K562 (cell line): Measurements from ENCODE around the gene SGMS1. TPM values are rescaled to one million over a fixed set of nuclear protein-coding genes. Genes with fewer than 3 reads are reported as not detected.

Experiments used
- CBX5 ChIP-seq: IDR thresholded peaks from 2 replicates; pipeline ENCODE4 v1.6.1; 2014; ENCODE audit warnings: low read depth, borderline replicate concordance
- CTBP1 ChIP-seq: fragments of 450-650 bp; IDR thresholded peaks from 2 replicates; pipeline ENCODE4 v1.6.1; 2016; ENCODE audit warnings: borderline replicate concordance
- E2F4 ChIP-seq: sonication (generic); formaldehyde crosslinking; IDR thresholded peaks from 2 replicates; pipeline ENCODE4 v1.8.0; 2022; ENCODE audit warnings: mild to moderate bottlenecking, low read depth, missing genetic modification reagents
- ETV6 ChIP-seq, 3 experiments: fragments of 150-350 bp in 1 of 3; sonication (generic) in 1 of 3; formaldehyde crosslinking in 1 of 3; IDR thresholded peaks; 2 replicates each; pipeline versions ENCODE4 v1.6.1 to v1.8.0; 2014 to 2022; ENCODE audit warnings: borderline replicate concordance in 2 of 3, low read depth in 2 of 3, antibody characterized with exemption in 1 of 3, low read length in 1 of 3, mild to moderate bottlenecking in 1 of 3, missing genetic modification reagents in 1 of 3
- FOXP1 ChIP-seq: sonication (generic); formaldehyde crosslinking; IDR thresholded peaks from 2 replicates; pipeline ENCODE4 v1.8.0; 2022; ENCODE audit warnings: mild to moderate bottlenecking, missing genetic modification reagents
- HLTF ChIP-seq: fragments of 450-650 bp; IDR thresholded peaks from 2 replicates; pipeline ENCODE4 v1.6.1; 2016
- HMG20B ChIP-seq: fragments of 250-450 bp; sonication (Bioruptor Pico); IDR thresholded peaks from 2 replicates; pipeline ENCODE4 v1.5.0; 2021; ENCODE audit warnings: mild to moderate bottlenecking
- HOMEZ ChIP-seq: fragments of 250-450 bp; sonication (Bioruptor Pico); IDR thresholded peaks from 2 replicates; pipeline ENCODE4 v1.4.0; 2020; ENCODE audit warnings: mild to moderate bottlenecking, moderate library complexity
- MITF ChIP-seq: IDR thresholded peaks from 2 replicates; pipeline ENCODE4 v1.6.1; 2014; ENCODE audit warnings: antibody characterized with exemption
- PHB ChIP-seq: fragments of 250-450 bp; sonication (Bioruptor Pico); IDR thresholded peaks from 2 replicates; pipeline ENCODE4 v1.5.0; 2021
- RFX1 ChIP-seq: fragments of 450-650 bp; IDR thresholded peaks from 2 replicates; pipeline ENCODE4 v1.6.1; 2016; ENCODE audit warnings: mild to moderate bottlenecking, moderate library complexity
- STAT6 ChIP-seq: sonication (generic); formaldehyde crosslinking; IDR thresholded peaks from 2 replicates; pipeline ENCODE4 v1.8.1; 2023; ENCODE audit warnings: mild to moderate bottlenecking, missing genetic modification reagents
- THRAP3 ChIP-seq: fragments of 450-650 bp; IDR thresholded peaks from 2 replicates; pipeline ENCODE4 v1.6.1; 2016; ENCODE audit warnings: mild to moderate bottlenecking, inconsistent platforms, borderline replicate concordance
- USF1 ChIP-seq: sonication (generic); formaldehyde crosslinking; IDR thresholded peaks from 2 replicates; pipeline ENCODE4 v1.9.0; 2022; ENCODE audit warnings: mild to moderate bottlenecking, missing genetic modification reagents
- USF2 ChIP-seq: sonication (generic); formaldehyde crosslinking; IDR thresholded peaks from 2 replicates; pipeline ENCODE4 v1.5.0; 2020; ENCODE audit warnings: missing genetic modification reagents
- ZNF124 ChIP-seq: sonication (generic); formaldehyde crosslinking; IDR thresholded peaks from 2 replicates; pipeline ENCODE4 v1.8.1; 2022; ENCODE audit warnings: missing genetic modification reagents
- ZNF280A ChIP-seq: fragments of 450-650 bp; IDR thresholded peaks from 2 replicates; pipeline ENCODE4 v1.6.1; 2018; ENCODE audit warnings: mild to moderate bottlenecking, low read depth; ENCODE audit not compliant: partially characterized antibody
- polyA plus RNA-seq, 8 experiments: library from polyadenylated mRNA; depleted of rRNA in 4 of 8; stranded (reverse) in 5 of 8; unstranded in 3 of 8; fragments of >200 nt; fragmentation: Nextera tagmentation in 2 of 8; fragmentation: Illumina TruSeq in 1 of 8; extraction: Ambion mirVana in 2 of 8; extraction: Trizol in 1 of 8; gene quantifications; 2 replicates each; pipeline versions ENCODE4 v1.2.1 to v1.2.3, GENCODE V29; 2011 to 2014; ENCODE audit warnings: inconsistent platforms in 1 of 8, missing spikeins in 1 of 8
- total RNA-seq, 7 experiments: library from RNA; depleted of rRNA in 6 of 7; stranded (reverse); fragments of >200 nt in 6 of 7; fragmentation: Illumina TruSeq in 2 of 7; extraction: Trizol in 2 of 7; gene quantifications; 2 replicates each; pipeline versions ENCODE4 v1.2.1 to v1.2.3, GENCODE V29; 2011 to 2021; ENCODE audit warnings: low replicate concordance in 1 of 7

The SGMS1 gene
- total and polyA plus RNA-seq, 9 of the 15 experiments (the other 6 are each of a cell fraction or from before 2014, with no cell fraction given) = 22.6 to 232 (median 82.2) TPM

GRCh38 chr10:50550291-50550839, 73.4 kb downstream of the SGMS1 start (continued):
- no peak for TF ChIP-seq HOMEZ (CRISPR knock-in tag)
- no peak for TF ChIP-seq STAT6 (CRISPR knock-in tag)
- no peak for TF ChIP-seq ZNF124 (CRISPR knock-in tag)
- no peak for TF ChIP-seq RFX1
- peak; percentile 59; the same call in 1 of the 2 replicates for TF ChIP-seq CBX5
- peak; percentile 88; the same call in 1 of the 2 replicates for TF ChIP-seq THRAP3
- TF ChIP-seq ETV6 (IDR thresholded peaks at IDR 0.05; ENCODE audit: borderline replicate concordance in 1 of 2, low read depth in 2 of 2, low read length in 1 of 2) = peak; percentile 35 to 87; a peak in 3 of 4 replicates
- TF ChIP-seq ETV6 (CRISPR knock-in tag; IDR thresholded peaks at IDR 0.05; ENCODE audit: borderline replicate concordance) = no peak
- peak; percentile 97 for TF ChIP-seq CTBP1
- TF ChIP-seq USF1 (CRISPR knock-in tag) = no peak
- peak; percentile 63; the same call in 1 of the 2 replicates for TF ChIP-seq MITF
- TF ChIP-seq HMG20B = no peak
- TF ChIP-seq FOXP1 = no peak
- TF ChIP-seq ZNF280A = no peak
- TF ChIP-seq USF2 (CRISPR knock-in tag) = no peak
- TF ChIP-seq E2F4 (CRISPR knock-in tag) = no peak
- peak; percentile 100 for TF ChIP-seq HLTF
- no peak for TF ChIP-seq PHB
